GM23248 (cell line): ENCODE results near the gene FNDC3B. TPM values are rescaled to one million over a fixed set of nuclear protein-coding genes. Genes with fewer than 3 reads are reported as not detected.

Source experiments
- DNase-seq: peaks from one replicate; pipeline ENCODE4 v3.0.0-alpha.2; 2015
- H2AFZ ChIP-seq: fragments of 200-600 bp; sonication (generic); 2 replicates; pipeline ENCODE4 v1.6.1; 2016; ENCODE audit warnings: antibody characterized with exemption
- H3F3A ChIP-seq: fragments of 200-600 bp; sonication (generic); 2 replicates; pipeline ENCODE4 v1.6.1; 2016; ENCODE audit warnings: mild to moderate bottlenecking, antibody characterized with exemption, mixed run types; ENCODE audit not compliant: insufficient read depth
- H3K27ac ChIP-seq: fragments of 200-600 bp; sonication (generic); 2 replicates; pipeline ENCODE4 v1.5.1; 2016; ENCODE audit warnings: mild to moderate bottlenecking
- H3K27me3 ChIP-seq: fragments of 200-600 bp; sonication (generic); replicated peaks from 2 replicates; pipeline ENCODE4 v1.6.1; 2016; ENCODE audit warnings: mild to moderate bottlenecking; ENCODE audit not compliant: insufficient read depth
- H3K36me3 ChIP-seq: fragments of 200-600 bp; sonication (generic); 2 replicates; pipeline ENCODE4 v1.6.1; 2016; ENCODE audit warnings: low read depth, mild to moderate bottlenecking
- H3K4me1 ChIP-seq: fragments of 200-600 bp; sonication (generic); 2 replicates; pipeline ENCODE4 v1.6.1; 2016; ENCODE audit warnings: mild to moderate bottlenecking; ENCODE audit not compliant: insufficient read depth
- H3K4me2 ChIP-seq: fragments of 200-600 bp; sonication (generic); one replicate; pipeline ENCODE4 v1.6.1; 2016; ENCODE audit warnings: mild to moderate bottlenecking; ENCODE audit not compliant: unreplicated experiment
- H3K4me3 ChIP-seq: fragments of 200-600 bp; sonication (generic); 2 replicates; pipeline ENCODE4 v1.5.1; 2016; ENCODE audit warnings: mild to moderate bottlenecking
- H3K79me2 ChIP-seq: fragments of 200-600 bp; sonication (generic); 2 replicates; pipeline ENCODE4 v1.6.1; 2016; ENCODE audit warnings: mild to moderate bottlenecking; ENCODE audit not compliant: insufficient read depth
- H3K9ac ChIP-seq: fragments of 200-600 bp; sonication (generic); 2 replicates; pipeline ENCODE4 v1.6.1; 2016; ENCODE audit warnings: mild to moderate bottlenecking
- H3K9me2 ChIP-seq: fragments of 200-600 bp; sonication (generic); 2 replicates; pipeline ENCODE4 v1.6.1; 2016; ENCODE audit warnings: mixed run types, mild to moderate bottlenecking, moderate library complexity; ENCODE audit not compliant: insufficient read depth
- H3K9me3 ChIP-seq: fragments of 200-600 bp; sonication (generic); one replicate; pipeline ENCODE4 v1.6.1; 2017; ENCODE audit warnings: low read depth
- H4K20me1 ChIP-seq: fragments of 200-600 bp; sonication (generic); 2 replicates; pipeline ENCODE4 v1.6.0; 2016; ENCODE audit not compliant: insufficient read depth
- EZH2 ChIP-seq: fragments of 200-600 bp; sonication (generic); IDR thresholded peaks from 2 replicates; pipeline ENCODE4 v1.6.1; 2018; ENCODE audit warnings: antibody characterized with exemption, mild to moderate bottlenecking; ENCODE audit not compliant: insufficient read depth, poor library complexity, severe bottlenecking
- EZH2phosphoT487 ChIP-seq: fragments of 200-600 bp; sonication (generic); IDR thresholded peaks from 2 replicates; pipeline ENCODE4 v1.6.1; 2018; ENCODE audit warnings: antibody characterized with exemption, moderate library complexity, mild to moderate bottlenecking, low read depth; ENCODE audit not compliant: insufficient read depth
- WGBS, 2 experiments: methylation state at CpG; one replicate each; pipeline ENCODE4 v1.1.6; 2015 to 2017; ENCODE audit warnings: low lambda C conversion rate in 2 of 2, low coverage in 1 of 2; ENCODE audit errors: missing lambda C conversion rate in 2 of 2; 5-methylcytosine and 5-hydroxymethylcytosine counted together
- in situ Hi-C: fragments of 300-500 bp; cut with MboI; formaldehyde crosslinking; loops from 2 replicates; pipeline ENCODE4 v1.15.0; 2020
- polyA plus RNA-seq: library from polyadenylated mRNA; unstranded; fragments of >200 nt; fragmentation: Nextera tagmentation; extraction: Ambion mirVana; gene quantifications from 2 replicates; pipeline ENCODE4 v1.2.1, GENCODE V29; 2016
- total RNA-seq: library from RNA; depleted of rRNA; stranded (reverse); fragments of >200 nt; shearing (Covaris generic); gene quantifications from 2 replicates; pipeline ENCODE4 v1.2.3, GENCODE V29; 2014

Gene FNDC3B
- total and polyA plus RNA-seq, 2 experiments from 2014 or later, result 85.5 to 123 TPM

- no peaks in the 10 kb centered on the region; the same call in 1 of the 2 replicates for H3K36me3 ChIP-seq
- no peak for DNase-seq
- peaks cover 15% of the 10 kb centered on the region; the same call in 1 of the 2 replicates for H4K20me1 ChIP-seq
- WGBS, 2 experiments, result 39 to 45% methylated on average over 2 of the region's 2 CpGs
- in situ Hi-C loops, result no loop called here
- H3K27me3 ChIP-seq, result no peaks in the 10 kb centered on the region
- peaks cover 69% of the 10 kb centered on the region for H3F3A ChIP-seq
- no peaks in the 10 kb centered on the region for H3K9me2 ChIP-seq
- H3K9ac ChIP-seq, result no peak overlapping the region
- peaks cover 97% of the 10 kb centered on the region for H3K79me2 ChIP-seq
- no peak overlapping the region for H2AFZ ChIP-seq
- H3K9me3 ChIP-seq, result no peaks in the 10 kb centered on the region
- H3K27ac ChIP-seq, result no peak overlapping the region; the same call in 1 of the 2 replicates
- no peak for TF ChIP-seq EZH2
- no peak for TF ChIP-seq EZH2phosphoT487
- H3K4me1 ChIP-seq, result peaks cover 28% of the 10 kb centered on the region
- no peak overlapping the region for H3K4me2 ChIP-seq
- H3K4me3 ChIP-seq, result no peak overlapping the region
These were observed 146.5 kb downstream of the FNDC3B start for GRCh38 chr3:172185907-172186306.

DNA sequence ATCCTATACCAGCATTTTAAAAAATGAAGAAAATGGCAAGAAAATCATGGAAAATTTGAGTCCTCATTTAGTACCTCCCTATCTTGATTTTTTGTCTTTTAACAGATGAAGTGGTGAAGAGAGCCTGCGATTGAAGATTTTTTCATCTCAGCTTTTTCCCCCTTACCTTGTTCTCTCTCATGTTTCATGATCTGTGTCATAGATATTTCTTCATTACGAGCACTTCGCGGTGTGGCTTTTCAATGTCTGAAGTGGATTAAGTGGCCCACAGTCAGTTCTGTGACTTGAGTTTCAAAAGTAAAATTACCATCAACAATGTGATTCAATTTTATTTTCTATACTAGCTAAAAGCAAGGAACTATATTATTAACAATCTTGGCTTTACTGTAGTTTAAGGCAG lies 147.2 kb downstream of the FNDC3B start:
- DNase-seq, result no peak
- Histone ChIP-seq H3K4me2 (no peak overlapping the region), H3K4me3 (no peak overlapping the region), H2AFZ (no peak overlapping the region), H4K20me1 (peaks cover 22% of the 10 kb centered on the region; the same call in 1 of the 2 replicates), H3K36me3 (no peaks in the 10 kb centered on the region; the same call in 1 of the 2 replicates), H3F3A (peaks cover 74% of the 10 kb centered on the region), H3K9me2 (no peaks in the 10 kb centered on the region), H3K27me3 (no peaks in the 10 kb centered on the region), H3K27ac (no peak overlapping the region), H3K9ac (no peak overlapping the region), H3K4me1 (peaks cover 26% of the 10 kb centered on the region), H3K9me3 (no peaks in the 10 kb centered on the region), H3K79me2 (peaks cover 97% of the 10 kb centered on the region)
- WGBS, 2 experiments, result 98 to 99% methylated on average over 4 of the region's 4 CpGs
- TF ChIP-seq EZH2phosphoT487, result no peak
- in situ Hi-C loops, result no loop called here

DNA sequence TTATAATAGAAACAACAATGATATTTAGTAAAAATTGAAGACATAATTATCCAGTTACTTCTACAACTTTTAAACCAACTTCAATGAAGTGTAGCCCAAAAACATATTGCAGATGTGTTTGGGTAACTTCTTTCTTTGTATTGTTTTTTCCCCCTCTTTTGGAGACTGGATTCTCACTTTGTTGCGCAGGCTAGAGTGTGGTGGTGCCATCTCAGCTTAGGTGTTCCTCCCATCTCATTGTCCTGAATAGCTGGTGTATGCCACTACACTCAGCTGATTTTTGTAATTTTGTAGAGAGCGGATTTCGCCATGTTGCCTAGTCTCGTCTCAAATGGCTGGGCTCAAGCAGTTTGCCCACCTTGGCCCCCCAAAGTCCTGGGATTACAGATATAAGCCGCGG lies 148.1 kb downstream of the FNDC3B start:
- Histone ChIP-seq H3K9me2 (no peaks in the 10 kb centered on the region), H3K27ac (no peak overlapping the region), H4K20me1 (peaks cover 21% of the 10 kb centered on the region; the same call in 1 of the 2 replicates), H3K9ac (no peak overlapping the region), H3K79me2 (peaks cover 97% of the 10 kb centered on the region), H3K36me3 (no peaks in the 10 kb centered on the region; the same call in 1 of the 2 replicates), H3K4me1 (peaks cover 17% of the 10 kb centered on the region), H3K4me3 (no peak overlapping the region), H3K9me3 (no peaks in the 10 kb centered on the region), H3F3A (peaks cover 66% of the 10 kb centered on the region), H2AFZ (no peak overlapping the region), H3K27me3 (no peaks in the 10 kb centered on the region), H3K4me2 (no peak overlapping the region)
- in situ Hi-C loops, result no loop called here
- TF ChIP-seq EZH2phosphoT487 (no peak), EZH2 (no peak)
- 97 to 98% methylated on average over 6 of the region's 6 CpGs for WGBS, 2 experiments
- no peak for DNase-seq

GRCh38 chr3:172188511-172188910 lies 149.1 kb downstream of the FNDC3B start:
- in situ Hi-C loops, result no loop called here
- peaks cover 60% of the 10 kb centered on the region for H3F3A ChIP-seq
- DNase-seq, result no peak
- H3K36me3 ChIP-seq, result no peaks in the 10 kb centered on the region; the same call in 1 of the 2 replicates
- H3K4me1 ChIP-seq, result peaks cover 7% of the 10 kb centered on the region; the same call in 1 of the 2 replicates
- no peak overlapping the region for H3K9ac ChIP-seq
- no peak overlapping the region for H2AFZ ChIP-seq
- peaks cover 94% of the 10 kb centered on the region for H3K79me2 ChIP-seq
- H4K20me1 ChIP-seq, result peaks cover 16% of the 10 kb centered on the region; the same call in 1 of the 2 replicates
- H3K27me3 ChIP-seq, result no peaks in the 10 kb centered on the region
- no peak overlapping the region for H3K4me2 ChIP-seq
- no peak for TF ChIP-seq EZH2phosphoT487
- no peak for TF ChIP-seq EZH2
- H3K4me3 ChIP-seq, result no peak overlapping the region
- H3K9me3 ChIP-seq, result no peaks in the 10 kb centered on the region
- WGBS, 2 experiments, result 96% methylated on average over 11 of the region's 11 CpGs
- H3K9me2 ChIP-seq, result no peaks in the 10 kb centered on the region
- H3K27ac ChIP-seq, result peak overlapping the region; percentile 9; the same call in 1 of the 2 replicates
